HG02981 (cell line): ENCODE measurements around the gene NAT14.
"Not testable (repeated sequence)": the region's sequence is repeated elsewhere in the genome, so short reads cannot be mapped to it uniquely, and the experiment has no call there.

Source experiments
- ATAC-seq: cut with Tn5 transposase; IDR thresholded peaks from one replicate; pipeline ENCODE4 v1.9.1; 2021; ENCODE audit warnings: mild to moderate bottlenecking, moderate library complexity; ENCODE audit not compliant: unreplicated experiment

NAT14 gene

GRCh38 chr19:55530996-55531395 is 46.0 kb downstream of the NAT14 start:
- no peak for ATAC-seq

DNA sequence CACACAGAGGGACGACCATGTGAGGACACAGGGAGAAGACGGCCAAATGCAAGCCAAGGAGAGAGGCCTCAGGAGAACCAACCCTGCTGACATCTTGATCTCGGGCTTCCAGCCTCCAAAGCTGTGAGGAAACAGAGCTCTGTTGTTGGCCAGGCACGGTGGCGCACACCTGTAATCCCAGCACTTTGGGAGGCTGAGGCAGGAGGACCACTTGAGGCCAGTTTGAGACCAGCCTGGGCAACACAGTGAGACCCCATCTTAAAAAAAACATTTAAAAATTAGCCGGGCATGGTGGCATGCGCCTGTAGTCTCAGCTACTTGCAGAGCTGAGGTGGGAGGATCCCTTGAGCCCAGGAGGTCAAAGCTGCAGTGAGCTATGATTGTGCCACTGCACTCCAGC is 49.3 kb downstream of the NAT14 start:
- not testable (repeated sequence) for ATAC-seq

DNA sequence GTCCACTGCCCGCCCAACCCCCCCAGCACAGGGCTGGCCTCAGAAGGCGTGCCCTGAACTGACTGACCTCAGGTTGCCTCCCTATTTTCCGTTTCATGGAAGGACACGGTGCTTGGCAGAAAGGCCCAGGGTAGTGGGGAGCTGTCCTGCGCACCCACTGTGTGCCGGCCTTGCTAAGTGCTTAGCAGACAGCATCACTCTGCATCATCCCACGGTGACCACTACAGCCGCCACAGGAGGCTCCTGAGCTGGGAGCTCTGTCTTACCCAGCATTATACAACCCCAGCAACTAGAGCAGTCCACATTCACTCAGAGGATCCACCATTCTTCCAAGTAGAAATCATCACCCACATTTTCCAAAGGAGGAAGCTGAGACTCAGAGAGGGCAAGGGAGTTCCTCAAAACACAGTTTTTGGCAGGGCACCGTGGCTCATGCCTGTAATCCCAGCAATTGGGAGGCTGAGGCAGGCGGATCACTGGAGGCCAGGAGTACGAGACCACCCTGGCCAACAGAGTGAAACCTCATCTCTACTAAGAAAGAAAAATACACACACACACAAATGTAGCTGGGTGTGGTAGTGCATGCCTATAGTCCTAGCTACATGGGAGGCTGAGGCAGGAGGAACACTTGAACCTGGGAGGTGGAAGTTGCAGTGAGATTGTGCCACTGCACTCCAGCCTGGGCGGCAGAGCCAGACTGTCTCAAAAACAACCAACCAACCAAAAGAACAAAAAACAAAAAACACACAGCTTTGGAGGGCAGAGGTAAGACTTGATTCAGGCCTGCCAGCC is 50.4 kb downstream of the NAT14 start:
- ATAC-seq = no peak

- no peak for ATAC-seq
These were observed 51.0 kb downstream of the NAT14 start for GRCh38 chr19:55535965-55536350.

GRCh38 chr19:55536366-55536765 is 51.4 kb downstream of the NAT14 start:
- ATAC-seq = no peak
